CD4-positive, CD25-positive, alpha-beta regulatory T cell (primary cell): Measurements from ENCODE around the gene VGF. TPM values are rescaled to one million over a fixed set of nuclear protein-coding genes. Genes with fewer than 3 reads are reported as not detected.
A peak's percentile ranks its signal among the peaks of the same experiment; 100 is the strongest.

Source experiments
- ATAC-seq, 2 donors: fragments of 150-1000 bp; cut with Tn5 transposase; one replicate each; pipeline ENCODE4 v1.10.0; 2021; ENCODE audit warnings: low read depth in 2 of 2, moderate number of reproducible peaks in 2 of 2, moderate library complexity in 1 of 2
- DNase-seq, 3 donors: peaks; one replicate each; pipeline versions ENCODE4 v3.0.0 to v3.0.0-alpha.2; 2012 to 2022; ENCODE audit warnings: mixed read lengths in 1 of 3
- H3K27ac ChIP-seq: one replicate; pipeline ENCODE4 v1.7.0; 2013; ENCODE audit warnings: mild to moderate bottlenecking, low read length; ENCODE audit not compliant: insufficient read depth, poor library complexity, severe bottlenecking
- H3K27me3 ChIP-seq: one replicate; pipeline ENCODE4 v1.7.0; 2013; ENCODE audit warnings: low read length; ENCODE audit not compliant: control insufficient read depth, insufficient read depth
- H3K36me3 ChIP-seq: one replicate; pipeline ENCODE4 v1.7.0; 2013; ENCODE audit warnings: mild to moderate bottlenecking, low read length, moderate library complexity; ENCODE audit not compliant: control insufficient read depth, insufficient read depth
- H3K4me1 ChIP-seq: 2 replicates; pipeline ENCODE4 v1.7.0; 2013; ENCODE audit warnings: mild to moderate bottlenecking, low read length; ENCODE audit not compliant: insufficient read depth, control insufficient read depth, poor library complexity, severe bottlenecking
- H3K4me3 ChIP-seq: one replicate; pipeline ENCODE4 v1.7.0; 2013; ENCODE audit warnings: low read depth, mild to moderate bottlenecking, low read length, moderate library complexity
- H3K9me3 ChIP-seq, 2 experiments: 1 replicate in 1 of 2; 2 replicates in 1 of 2; pipeline ENCODE4 v1.7.0; 2013; ENCODE audit warnings: low read length in 2 of 2, mild to moderate bottlenecking in 1 of 2, moderate library complexity in 1 of 2; ENCODE audit not compliant: control insufficient read depth in 2 of 2
- H3K27ac Mint-ChIP-seq, 3 donors: one replicate each; pipeline ENCODE4 v1.8.0; 2020 to 2022; ENCODE audit warnings: mild to moderate bottlenecking in 3 of 3, mixed read lengths in 3 of 3, moderate library complexity in 2 of 3
- H3K27me3 Mint-ChIP-seq: one replicate; pipeline ENCODE4 v1.8.0; 2022; ENCODE audit warnings: mild to moderate bottlenecking, mixed read lengths
- H3K36me3 Mint-ChIP-seq: one replicate; pipeline ENCODE4 v1.8.0; 2020; ENCODE audit warnings: mixed read lengths
- H3K4me1 Mint-ChIP-seq, 4 donors: one replicate each; pipeline ENCODE4 v1.8.0; 2020 to 2022; ENCODE audit warnings: mixed read lengths in 4 of 4, mild to moderate bottlenecking in 1 of 4
- H3K4me3 Mint-ChIP-seq, 4 donors: one replicate each; pipeline ENCODE4 v1.8.0; 2020 to 2022; ENCODE audit warnings: mild to moderate bottlenecking in 4 of 4, mixed read lengths in 4 of 4, moderate library complexity in 3 of 4
- H3K9me3 Mint-ChIP-seq, 7 donors: one replicate each; pipeline ENCODE4 v1.8.0; 2020 to 2022; ENCODE audit warnings: mixed read lengths in 7 of 7, mild to moderate bottlenecking in 3 of 7, moderate library complexity in 2 of 7
- polyA plus RNA-seq, 4 donors: library from polyadenylated mRNA; unstranded; fragments of 300-500 nt; fragmentation: Illumina TruSeq; gene quantifications; one replicate each; pipeline ENCODE4 v1.2.3, GENCODE V29; 2021
- total RNA-seq: library from RNA; stranded (reverse); gene quantifications from one replicate; pipeline ENCODE4 v1.2.3, GENCODE V29; 2022

Gene VGF
- total and polyA plus RNA-seq, 5 donors from 2014 or later = not detected

- H3K9me3 Mint-ChIP-seq = peaks cover 0 to 8% (median 3%) of the 10 kb centered on the region in 7 donors
- no peak overlapping the region for H3K4me3 ChIP-seq
- H3K27me3 ChIP-seq = peaks cover 51% of the 10 kb centered on the region
- H3K4me1 ChIP-seq = peaks cover 43% of the 10 kb centered on the region
- H3K36me3 ChIP-seq = no peaks in the 10 kb centered on the region
- ATAC-seq = no peak
- peaks cover 6 to 56% (median 35%) of the 10 kb centered on the region in 4 donors for H3K4me1 Mint-ChIP-seq
- H3K9me3 ChIP-seq = no peaks in the 10 kb centered on the region
- peak overlapping the region in 3 of 4 donors; percentile 50 to 84 (median 62) for H3K4me3 Mint-ChIP-seq
- H3K27ac ChIP-seq = no peak overlapping the region
- peaks cover 90% of the 10 kb centered on the region for H3K27me3 Mint-ChIP-seq
- peak overlapping the region in 1 of 3 donors; percentile 52 for H3K27ac Mint-ChIP-seq
- DNase-seq = no peak
- H3K36me3 Mint-ChIP-seq = peaks cover 4% of the 10 kb centered on the region
These were observed 7.7 kb upstream of the VGF start for GRCh38 chr7:101172854-101173751.

DNA sequence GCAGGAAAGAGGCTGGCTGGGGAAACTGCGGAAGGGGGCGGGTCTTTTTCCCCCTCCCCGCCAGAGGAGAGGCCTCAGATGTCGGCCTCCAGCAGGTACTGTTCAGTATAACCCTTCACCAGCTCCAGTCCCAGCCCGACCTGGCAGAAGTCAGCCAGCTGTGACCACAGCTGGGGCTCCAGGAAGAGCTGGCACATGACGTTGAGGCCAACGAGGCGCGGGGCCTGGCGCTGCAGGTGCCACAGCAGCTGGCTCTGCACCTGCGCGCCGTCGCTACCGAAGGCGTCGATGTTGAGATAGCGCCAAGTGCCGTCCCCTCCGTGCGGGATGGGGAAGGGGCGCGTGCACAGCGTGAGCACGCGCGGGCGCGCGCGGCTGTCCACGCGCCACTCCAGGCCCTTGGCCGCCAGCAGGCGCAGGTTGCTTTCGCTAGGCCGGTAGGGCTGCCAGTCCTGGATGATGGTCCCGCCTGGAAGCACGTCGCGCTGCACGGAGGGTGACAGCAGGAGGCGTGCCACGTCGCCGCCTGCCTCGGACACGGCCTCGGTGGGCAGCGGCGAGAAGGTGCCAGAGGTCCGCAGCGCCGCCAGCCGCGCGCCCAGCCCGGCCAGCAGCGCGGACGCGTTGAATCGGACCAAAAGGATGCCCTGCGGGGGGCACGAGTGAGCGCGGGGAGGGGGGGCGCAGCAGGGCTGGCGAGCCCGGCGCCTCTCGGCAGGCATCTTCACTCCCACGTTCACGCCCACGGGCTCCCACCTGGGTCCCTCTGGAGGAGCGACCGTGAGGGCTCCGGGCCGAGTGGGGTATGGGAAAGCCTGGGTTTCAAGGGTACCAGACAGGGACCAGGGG lies 6.9 kb upstream of the VGF start:
- Mint-ChIP-seq H3K27me3 (peaks cover 90% of the 10 kb centered on the region), H3K4me3 (peak overlapping the region; percentile 46 to 84 (median 55)), H3K9me3 (peaks cover 0 to 10% (median 3%) of the 10 kb centered on the region in 7 donors), H3K4me1 (peaks cover 6 to 62% (median 38%) of the 10 kb centered on the region in 4 donors), H3K27ac (no peak overlapping the region), H3K36me3 (peaks cover 4% of the 10 kb centered on the region)
- H3K27me3 ChIP-seq = peaks cover 51% of the 10 kb centered on the region
- no peak for DNase-seq
- no peak overlapping the region for H3K4me3 ChIP-seq
- no peak for ATAC-seq
- no peaks in the 10 kb centered on the region for H3K36me3 ChIP-seq
- peaks cover 43% of the 10 kb centered on the region for H3K4me1 ChIP-seq
- H3K9me3 ChIP-seq = no peaks in the 10 kb centered on the region
- H3K27ac ChIP-seq = no peak overlapping the region

DNA sequence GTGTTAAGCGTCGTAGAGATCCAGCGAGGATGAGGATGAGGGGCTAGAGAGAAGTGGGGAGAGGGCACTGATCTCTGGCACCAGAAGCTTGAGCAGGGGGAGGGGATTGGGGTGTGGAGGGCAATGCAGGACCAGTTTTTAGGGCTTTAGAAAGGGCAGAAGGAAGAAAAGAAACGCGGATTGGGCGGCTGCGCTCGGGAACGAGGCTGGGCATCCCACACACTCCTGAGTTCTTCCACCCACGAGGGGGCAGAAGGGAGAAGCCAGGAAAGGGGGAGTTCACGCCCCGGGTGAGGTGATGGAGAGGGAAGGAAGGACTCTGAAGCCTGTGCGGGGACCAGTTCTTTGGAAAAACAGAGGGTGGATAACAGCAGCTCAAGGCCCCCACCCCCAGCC lies 6.1 kb upstream of the VGF start:
- H3K4me3 ChIP-seq = no peak overlapping the region
- peak overlapping the region; percentile 24 to 69 (median 50) for H3K4me3 Mint-ChIP-seq
- peaks cover 88% of the 10 kb centered on the region for H3K27me3 Mint-ChIP-seq

GRCh38 chr7:101170617-101171441 lies 5.5 kb upstream of the VGF start:
- no peak overlapping the region for H3K27ac ChIP-seq
- Mint-ChIP-seq H3K4me3 (peak overlapping the region; percentile 24 to 69 (median 62)), H3K9me3 (peaks cover 0 to 10% (median 3%) of the 10 kb centered on the region in 7 donors), H3K27ac (peak overlapping the region in 1 of 3 donors; percentile 53), H3K36me3 (peaks cover 4% of the 10 kb centered on the region), H3K27me3 (peaks cover 87% of the 10 kb centered on the region), H3K4me1 (peaks cover 6 to 71% (median 43%) of the 10 kb centered on the region in 4 donors)
- H3K27me3 ChIP-seq = peaks cover 53% of the 10 kb centered on the region
- no peaks in the 10 kb centered on the region for H3K9me3 ChIP-seq
- peaks cover 49% of the 10 kb centered on the region for H3K4me1 ChIP-seq
- no peak overlapping the region for H3K4me3 ChIP-seq
- ATAC-seq (no peak), DNase-seq (no peak)
- no peaks in the 10 kb centered on the region for H3K36me3 ChIP-seq

More for the DNA sequence above, 6.1 kb upstream of the VGF start:
- DNase-seq (no peak), ATAC-seq (no peak)
- H3K36me3 Mint-ChIP-seq = peaks cover 4% of the 10 kb centered on the region
- Histone ChIP-seq H3K4me1 (peaks cover 43% of the 10 kb centered on the region), H3K27me3 (peaks cover 51% of the 10 kb centered on the region), H3K27ac (no peak overlapping the region), H3K9me3 (no peaks in the 10 kb centered on the region), H3K36me3 (no peaks in the 10 kb centered on the region)
- peak overlapping the region in 1 of 3 donors; percentile 64 for H3K27ac Mint-ChIP-seq
- peaks cover 6 to 67% (median 41%) of the 10 kb centered on the region in 4 donors for H3K4me1 Mint-ChIP-seq
- H3K9me3 Mint-ChIP-seq = peaks cover 0 to 10% (median 3%) of the 10 kb centered on the region in 7 donors

- peaks cover 56% of the 10 kb centered on the region for H3K4me1 ChIP-seq
- H3K27ac ChIP-seq = no peak overlapping the region
- H3K9me3 ChIP-seq = no peaks in the 10 kb centered on the region
- H3K4me3 ChIP-seq = no peak overlapping the region
- H3K4me1 Mint-ChIP-seq = peaks cover 6 to 79% (median 46%) of the 10 kb centered on the region in 4 donors
- no peak overlapping the region for H3K27ac Mint-ChIP-seq
- peaks cover 87% of the 10 kb centered on the region for H3K27me3 Mint-ChIP-seq
- peaks cover 0 to 12% (median 3%) of the 10 kb centered on the region in 7 donors for H3K9me3 Mint-ChIP-seq
- peak; percentile 69 to 76 (median 74) for DNase-seq
- peaks cover 4% of the 10 kb centered on the region for H3K36me3 Mint-ChIP-seq
- no peaks in the 10 kb centered on the region for H3K36me3 ChIP-seq
- peak overlapping the region; percentile 24 to 69 (median 46) for H3K4me3 Mint-ChIP-seq
- H3K27me3 ChIP-seq = peaks cover 51% of the 10 kb centered on the region
- ATAC-seq = peak; percentile 43 to 53
These were observed 4.6 kb upstream of the VGF start for GRCh38 chr7:101169838-101170551.

GRCh38 chr7:101169110-101169837 lies 3.9 kb upstream of the VGF start:
- peaks cover 0 to 14% (median 3%) of the 10 kb centered on the region in 7 donors for H3K9me3 Mint-ChIP-seq
- peaks cover 85% of the 10 kb centered on the region for H3K27me3 Mint-ChIP-seq
- peaks cover 6 to 79% (median 47%) of the 10 kb centered on the region in 4 donors for H3K4me1 Mint-ChIP-seq
- no peak overlapping the region for H3K27ac ChIP-seq
- H3K27me3 ChIP-seq = peaks cover 54% of the 10 kb centered on the region
- no peak overlapping the region for H3K27ac Mint-ChIP-seq
- H3K36me3 ChIP-seq = no peaks in the 10 kb centered on the region
- peaks cover 61% of the 10 kb centered on the region for H3K4me1 ChIP-seq
- no peaks in the 10 kb centered on the region for H3K9me3 ChIP-seq
- no peak overlapping the region for H3K4me3 ChIP-seq
- ATAC-seq (no peak), DNase-seq (no peak)
- H3K36me3 Mint-ChIP-seq = peaks cover 4% of the 10 kb centered on the region
- H3K4me3 Mint-ChIP-seq = peak overlapping the region; percentile 24 to 64 (median 46)
